Astrocyte of the cerebellum (primary cell): Measurements from ENCODE around the gene CNTNAP2.

Experiments used
- DNase-seq: peaks from one replicate; pipeline ENCODE4 v3.0.0-alpha.2; 2011; ENCODE audit warnings: low read depth
- H3K4me3 ChIP-seq: 2 replicates; pipeline ENCODE4 v1.5.1; 2011; ENCODE audit warnings: mild to moderate bottlenecking, low read depth, low read length, moderate library complexity
- CTCF ChIP-seq: IDR thresholded peaks from 2 replicates; pipeline ENCODE4 v1.5.1; 2012; ENCODE audit warnings: low read length, low read depth, moderate library complexity, mild to moderate bottlenecking; ENCODE audit errors: missing control alignments
- in situ Hi-C: cut with HindIII; loops from 2 replicates; pipeline ENCODE4 v1.10.0; 2017; ENCODE audit warnings: low sequenced_read_pairs

CNTNAP2 gene

GRCh38 chr7:148153616-148154284 is 2037.1 kb downstream of the CNTNAP2 start:
- DNase-seq, result no peak
- TF ChIP-seq CTCF, result no peak
- in situ Hi-C loops, result no loop called here
- H3K4me3 ChIP-seq, result no peak overlapping the region

- no peak for TF ChIP-seq CTCF
- no peak overlapping the region for H3K4me3 ChIP-seq
- no peak for DNase-seq
- in situ Hi-C loops, result no loop called here
Measured at GRCh38 chr7:148155000-148155399, 2038.4 kb downstream of the CNTNAP2 start.

- H3K4me3 ChIP-seq, result no peak overlapping the region
- in situ Hi-C loops, result no loop called here
- DNase-seq, result no peak
- no peak for TF ChIP-seq CTCF
Measured at GRCh38 chr7:148155826-148156225, 2039.2 kb downstream of the CNTNAP2 start.

GRCh38 chr7:148156233-148156632 is 2039.6 kb downstream of the CNTNAP2 start:
- no peak for DNase-seq
- TF ChIP-seq CTCF, result no peak
- in situ Hi-C loops, result no loop called here
- no peak overlapping the region for H3K4me3 ChIP-seq

- H3K4me3 ChIP-seq, result no peak overlapping the region
- in situ Hi-C loops, result no loop called here
- TF ChIP-seq CTCF, result no peak
- DNase-seq, result no peak
Measured at GRCh38 chr7:148159331-148159730, 2042.7 kb downstream of the CNTNAP2 start.

- no peak for TF ChIP-seq CTCF
- in situ Hi-C loops, result no loop called here
- DNase-seq, result no peak
- no peak overlapping the region for H3K4me3 ChIP-seq
Measured at GRCh38 chr7:148161776-148162175, 2045.2 kb downstream of the CNTNAP2 start.
